Left colon (tissue), 2 donors: ENCODE data around the gene CDH18. TPM values are rescaled to one million over a fixed set of nuclear protein-coding genes. Genes with fewer than 3 reads are reported as not detected.

Experiments used
- ATAC-seq: fragments of 200-7000 bp; cut with Tn5 transposase; one replicate; pipeline ENCODE4 v1.9.1; 2020; ENCODE audit warnings: mild to moderate bottlenecking, moderate library complexity
- DNase-seq, 2 donors: peaks; one replicate each; pipeline ENCODE4 v3.0.0-alpha.2; 2020
- intact Hi-C, 2 donors: fragments of 100-400 bp; cut with DNase I in 1 of 2; cut with micrococcal nuclease in 1 of 2; formaldehyde crosslinking; loops; one replicate each; pipeline versions ENCODE4 v1.11.2 to v1.14.0; 2022; cut with DNase I, micrococcal nuclease
- total RNA-seq, 2 donors: library from RNA; stranded (reverse); fragmentation: NEBNext Ultra II Directional; extraction: Animal tissue kit (Norgen Biotek cat#: 25700); gene quantifications; one replicate each; pipeline ENCODE4 v1.2.1, GENCODE V29; 2021
- donor health status: DM: no; HTN: no; CAD: no.
- donor health status: DM: yes; HTN: yes; CAD: no.

The CDH18 gene
- total RNA-seq, 2 donors from 2014 or later = not detected

- DNase-seq = no peak
- intact Hi-C loops = no loop called here
- ATAC-seq = no peak
Measured at GRCh38 chr5:19950897-19951296, 37.1 kb downstream of the CDH18 start.

- DNase-seq (no peak), ATAC-seq (no peak)
- intact Hi-C loops = no loop called here
Measured at GRCh38 chr5:19940192-19940591, 47.8 kb downstream of the CDH18 start.

- DNase-seq (no peak), ATAC-seq (no peak)
- intact Hi-C loops = no loop called here
Measured at GRCh38 chr5:19930451-19930850, 57.5 kb downstream of the CDH18 start.

GRCh38 chr5:19928562-19929421, 59.2 kb downstream of the CDH18 start:
- ATAC-seq (no peak), DNase-seq (no peak)
- intact Hi-C loops = no loop called here

GRCh38 chr5:19927919-19928318, 60.1 kb downstream of the CDH18 start:
- no peak for DNase-seq
- ATAC-seq = no peak
- intact Hi-C loops = no loop called here

- no peak for ATAC-seq
- intact Hi-C loops = no loop called here
- no peak for DNase-seq
Measured at GRCh38 chr5:19927170-19927569, 60.8 kb downstream of the CDH18 start.

GRCh38 chr5:19923742-19924141, 64.3 kb downstream of the CDH18 start:
- intact Hi-C loops = no loop called here
- DNase-seq (no peak), ATAC-seq (no peak)

GRCh38 chr5:19920761-19921160, 67.2 kb downstream of the CDH18 start:
- ATAC-seq (no peak), DNase-seq (no peak)
- intact Hi-C loops = no loop called here

GRCh38 chr5:19918780-19919179, 69.2 kb downstream of the CDH18 start:
- intact Hi-C loops = no loop called here
- ATAC-seq (no peak), DNase-seq (no peak)

- DNase-seq = no peak
- no peak for ATAC-seq
- intact Hi-C loops = no loop called here
Measured at GRCh38 chr5:19917588-19918122, 70.3 kb downstream of the CDH18 start.

GRCh38 chr5:19910136-19910535, 77.9 kb downstream of the CDH18 start:
- no peak for DNase-seq
- intact Hi-C loops = no loop called here
- no peak for ATAC-seq

- intact Hi-C loops = no loop called here
- DNase-seq = no peak
- no peak for ATAC-seq
Measured at GRCh38 chr5:19904766-19905165, 83.2 kb downstream of the CDH18 start.

GRCh38 chr5:19903611-19904010, 84.4 kb downstream of the CDH18 start:
- intact Hi-C loops = no loop called here
- ATAC-seq (no peak), DNase-seq (no peak)

- no peak for ATAC-seq
- intact Hi-C loops = no loop called here
- no peak for DNase-seq
Measured at GRCh38 chr5:19902316-19902934, 85.6 kb downstream of the CDH18 start.

- ATAC-seq = no peak
- DNase-seq = no peak
- intact Hi-C loops = no loop called here
Measured at GRCh38 chr5:19900269-19900668, 87.7 kb downstream of the CDH18 start.

GRCh38 chr5:19891658-19892057, 96.3 kb downstream of the CDH18 start:
- DNase-seq (no peak), ATAC-seq (no peak)
- intact Hi-C loops = no loop called here

GRCh38 chr5:19886123-19886917, 101.7 kb downstream of the CDH18 start:
- intact Hi-C loops = no loop called here
- no peak for DNase-seq

GRCh38 chr5:19885040-19885824, 102.8 kb downstream of the CDH18 start:
- DNase-seq (no peak), ATAC-seq (no peak)
- intact Hi-C loops = no loop called here

More at GRCh38 chr5:19886123-19886917, 101.7 kb downstream of the CDH18 start:
- ATAC-seq = no peak
